Lung microvascular endothelial cell (primary cell): ENCODE measurements around the gene TAS1R1. TPM values are rescaled to one million over a fixed set of nuclear protein-coding genes. Genes with fewer than 3 reads are reported as not detected.
A peak's percentile ranks its signal among the peaks of the same experiment; 100 is the strongest.

Experiments used
- DNase-seq, 2 donors: peaks; one replicate each; pipeline versions ENCODE4 v3.0.0 to v3.0.0-alpha.2; 2010; ENCODE audit warnings: low read depth in 2 of 2
- total RNA-seq: library from RNA; depleted of rRNA; stranded (reverse); fragments of >200 nt; gene quantifications from 2 replicates; pipeline ENCODE4 v1.2.1, GENCODE V29; 2014

The TAS1R1 gene
- total RNA-seq, result not detected in 2 replicates

DNA sequence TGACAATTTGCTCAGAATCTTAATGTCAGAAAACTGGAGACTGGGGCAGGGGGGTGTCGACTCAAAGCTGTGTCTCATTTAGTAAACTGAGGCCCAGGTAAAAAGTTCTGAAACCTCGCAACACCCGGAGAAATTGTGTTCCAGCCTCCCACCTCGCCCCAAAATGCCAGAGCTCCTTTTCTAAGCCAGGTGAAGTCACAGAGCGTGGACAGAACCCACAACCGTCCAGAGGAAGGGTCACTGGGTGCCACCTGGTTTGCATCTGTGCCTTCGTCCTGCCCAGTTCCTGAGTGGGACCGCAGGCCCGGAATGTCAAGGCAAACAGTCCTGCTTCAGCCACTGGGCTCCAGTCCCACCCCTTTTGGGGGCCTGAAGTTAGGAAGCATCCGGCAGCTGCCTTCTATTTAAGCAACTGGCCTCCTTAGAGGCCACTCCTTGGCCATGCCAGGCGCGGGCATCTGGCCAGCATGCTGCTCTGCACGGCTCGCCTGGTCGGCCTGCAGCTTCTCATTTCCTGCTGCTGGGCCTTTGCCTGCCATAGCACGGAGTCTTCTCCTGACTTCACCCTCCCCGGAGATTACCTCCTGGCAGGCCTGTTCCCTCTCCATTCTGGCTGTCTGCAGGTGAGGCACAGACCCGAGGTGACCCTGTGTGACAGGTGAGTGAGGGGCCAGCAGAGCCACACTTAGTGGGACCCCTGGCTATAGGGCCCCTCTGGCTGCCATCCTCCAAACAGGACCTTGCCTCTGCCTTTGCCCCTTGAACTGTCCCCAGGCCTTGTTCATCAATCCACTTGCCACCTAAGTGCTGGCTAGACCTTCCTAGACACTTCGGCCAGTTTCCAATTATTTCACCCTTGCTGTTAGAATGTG is at the start of gene TAS1R1:
Gene TAS1R1, plus strand, starts transcription at position 401 of the 872 bp plus-strand sequence. Its CDS starts 67 bp downstream, at position 468.
- DNase-seq, result no peak

DNA sequence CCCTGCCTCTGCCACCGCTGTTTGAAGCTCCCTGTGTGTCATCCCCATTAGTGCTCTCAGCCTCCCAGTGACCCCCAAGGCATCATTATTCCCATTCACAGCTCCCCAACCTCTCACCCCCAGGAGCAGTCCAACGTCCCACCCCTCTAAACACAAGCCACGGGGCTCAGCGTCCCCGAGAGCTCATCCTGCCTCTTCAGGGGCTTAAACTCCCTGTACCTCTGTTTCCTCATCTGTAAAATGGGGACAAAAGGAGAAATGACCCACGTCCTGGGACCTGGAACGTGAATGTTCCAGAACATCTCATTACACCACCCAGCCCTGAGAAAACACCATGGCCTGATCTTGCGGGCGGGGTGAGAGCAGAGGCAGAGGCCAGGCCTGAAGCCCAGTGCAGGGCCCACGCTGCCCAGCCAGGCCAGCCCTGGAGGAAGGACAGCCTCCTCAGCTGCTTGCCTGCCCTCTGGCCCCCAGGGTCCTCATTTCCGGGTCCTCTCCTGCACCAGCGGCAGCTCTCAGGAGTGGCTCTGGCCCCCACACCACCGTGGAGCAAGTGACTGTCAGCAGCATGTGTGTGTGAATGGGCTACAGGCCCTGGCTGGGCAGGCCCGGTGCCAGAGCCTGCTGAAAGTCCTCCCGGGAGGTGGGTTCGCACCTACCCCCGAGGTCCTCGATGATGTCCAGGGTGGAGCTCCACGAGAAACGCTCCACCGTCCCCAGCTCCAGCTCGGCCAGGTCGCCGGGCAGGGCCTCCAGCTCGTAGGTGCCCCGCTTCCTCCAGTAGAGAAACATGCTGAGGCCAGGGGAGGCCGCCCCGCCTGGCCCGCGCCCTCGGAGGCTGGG is 49.5 kb upstream of the TAS1R1 start:
- no peak for DNase-seq

- DNase-seq, result no peak
Measured at GRCh38 chr1:6506210-6507036, 48.7 kb upstream of the TAS1R1 start.

DNA sequence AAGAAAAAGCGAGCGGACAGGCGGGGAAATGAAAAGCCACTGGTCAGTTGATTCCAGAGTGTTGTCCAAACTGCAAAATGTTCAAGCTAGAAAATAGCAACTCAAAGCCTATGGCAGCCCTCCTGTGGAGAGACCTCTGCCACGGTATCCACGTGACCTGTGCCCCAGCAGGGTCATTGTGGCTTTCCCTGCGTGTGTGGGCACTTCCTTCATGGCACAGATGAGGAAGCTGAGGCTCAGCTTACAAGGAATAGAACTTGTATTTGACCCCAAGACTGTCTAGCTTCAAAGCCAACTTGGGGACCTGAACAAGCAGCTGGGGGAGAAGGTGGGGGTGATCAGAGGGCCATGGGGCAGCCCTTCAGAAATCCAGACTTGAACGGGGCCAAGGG is 48.1 kb upstream of the TAS1R1 start:
- no peak for DNase-seq

DNA sequence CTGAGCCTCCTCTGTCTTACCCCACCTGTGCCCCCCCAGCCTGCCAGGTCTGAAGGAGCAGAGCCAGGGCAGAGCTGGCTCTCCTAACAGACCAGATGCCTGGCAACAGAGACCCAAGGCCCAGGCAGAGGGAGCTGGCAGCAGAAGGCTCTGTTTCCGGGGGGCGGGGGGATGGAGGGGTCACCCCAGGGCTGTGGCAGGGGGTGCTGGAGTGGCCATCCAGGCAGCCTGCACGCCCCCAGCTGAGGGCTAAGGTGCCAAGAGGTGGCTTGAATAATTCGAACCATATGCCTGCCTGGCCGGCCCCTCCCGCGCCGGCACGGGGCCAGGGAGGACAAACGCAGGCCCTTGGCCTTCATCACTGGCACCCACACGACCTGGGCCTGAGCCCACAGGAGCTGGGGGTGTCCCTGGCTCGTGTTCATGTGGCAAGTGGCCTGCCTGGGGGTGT is 47.6 kb upstream of the TAS1R1 start:
- DNase-seq, result no peak

DNA sequence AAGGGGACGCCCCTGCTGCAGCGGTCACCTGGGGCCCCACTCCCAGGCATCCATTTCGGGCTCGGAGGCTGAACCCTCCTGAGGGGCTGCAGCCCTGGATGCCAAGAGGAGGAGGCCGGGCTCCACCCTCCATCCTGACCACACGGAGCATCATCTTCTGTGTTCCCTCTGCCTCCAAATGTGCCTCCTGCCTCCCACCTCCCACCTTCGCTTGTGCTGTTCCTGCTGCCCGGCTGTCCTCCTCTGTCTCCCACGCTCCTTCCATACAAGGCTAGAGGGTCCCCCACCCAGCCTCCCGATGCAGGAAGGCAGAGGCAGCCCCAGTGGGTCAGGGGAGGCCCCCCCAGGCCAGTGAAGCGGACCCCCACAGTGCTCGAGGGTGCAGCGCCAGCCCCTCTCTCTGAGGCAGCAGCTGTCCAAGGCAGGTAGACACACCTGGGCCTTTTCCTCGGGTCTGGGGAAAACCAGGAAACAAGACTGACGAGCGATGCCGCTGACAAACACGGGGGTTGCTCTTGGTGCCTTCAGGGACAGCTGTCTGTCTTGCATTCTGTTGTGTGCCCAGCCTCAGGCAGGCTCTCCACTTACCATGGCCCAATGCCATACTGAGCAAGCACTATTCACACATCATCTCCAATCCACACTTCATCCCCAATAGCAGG is 46.8 kb upstream of the TAS1R1 start:
- no peak for DNase-seq

DNA sequence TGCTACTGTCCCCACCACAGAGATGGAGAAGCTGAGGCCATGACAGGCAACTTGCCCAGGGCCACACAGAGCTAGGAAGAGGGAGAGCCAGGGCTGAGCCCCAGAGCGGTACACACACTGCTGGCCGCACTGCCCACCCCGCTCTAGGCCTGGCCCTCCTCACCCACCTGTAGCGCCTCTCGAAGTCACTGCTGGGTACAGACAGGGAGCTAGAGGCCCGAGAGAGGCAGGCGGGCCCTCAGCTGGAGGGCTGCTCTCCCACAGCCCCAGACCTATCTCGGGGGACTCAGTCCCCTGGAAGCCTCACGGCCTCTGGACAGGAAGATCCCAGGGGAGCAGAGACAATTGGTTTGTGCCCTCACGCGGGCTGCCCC is 46.3 kb upstream of the TAS1R1 start:
- no peak for DNase-seq

DNA sequence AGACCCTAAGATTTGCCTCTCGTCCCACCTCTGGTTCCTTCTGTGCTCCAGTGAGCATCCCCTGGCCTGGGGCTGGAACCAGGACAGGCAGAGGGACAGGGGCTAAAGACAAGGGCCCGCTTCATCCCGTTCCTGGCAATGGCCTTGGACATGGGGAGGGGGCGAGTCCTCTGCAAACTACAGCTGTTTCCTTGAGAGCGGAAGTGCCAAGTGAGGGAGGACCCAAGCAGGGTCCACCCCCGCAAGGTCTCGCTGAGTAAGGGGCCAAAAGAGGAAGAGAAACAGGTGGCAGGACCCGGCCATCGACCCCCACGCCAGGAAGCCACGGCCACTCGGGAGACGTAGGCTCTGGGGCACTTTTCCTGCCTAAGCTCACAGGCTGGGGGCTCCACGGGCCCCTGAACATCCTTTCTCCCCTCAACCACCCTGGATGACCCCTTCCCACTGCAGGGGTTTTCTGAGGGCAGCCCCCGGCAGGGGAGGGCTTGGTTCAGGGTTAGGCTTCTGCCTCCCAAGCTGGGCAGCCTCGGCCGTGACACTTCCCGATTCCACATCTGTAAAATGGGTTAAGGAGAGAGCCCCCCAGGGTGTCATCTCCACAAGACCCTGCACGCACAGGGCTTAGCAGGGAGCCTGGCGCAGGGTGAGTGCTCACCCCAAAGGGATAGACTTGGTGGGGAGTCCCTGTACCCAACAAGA is 45.7 kb upstream of the TAS1R1 start:
- no peak for DNase-seq

GRCh38 chr1:6509919-6510291 is 45.2 kb upstream of the TAS1R1 start:
- no peak for DNase-seq

DNA sequence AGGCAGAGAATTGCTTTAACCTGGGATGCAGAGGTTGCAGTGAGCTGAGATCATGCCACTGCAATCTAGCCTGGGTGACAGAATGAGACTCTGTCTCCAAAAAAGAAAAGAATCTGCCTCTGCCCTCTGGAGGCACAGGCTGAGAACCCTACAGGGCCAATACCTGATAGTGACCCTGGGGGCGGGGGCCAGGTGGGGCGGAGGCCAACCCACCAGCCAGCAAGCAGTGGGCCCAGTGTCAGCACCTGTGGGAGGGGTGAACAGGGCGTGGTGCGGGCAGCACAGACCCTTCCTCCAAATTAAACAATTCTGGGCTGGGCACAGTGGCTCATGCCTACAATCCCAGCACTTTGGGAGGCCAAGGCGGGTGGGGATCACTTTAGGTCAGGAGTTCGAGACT is 44.6 kb upstream of the TAS1R1 start:
- no peak for DNase-seq

- no peak for DNase-seq
Measured at GRCh38 chr1:6511056-6511455, 44.1 kb upstream of the TAS1R1 start.

DNA sequence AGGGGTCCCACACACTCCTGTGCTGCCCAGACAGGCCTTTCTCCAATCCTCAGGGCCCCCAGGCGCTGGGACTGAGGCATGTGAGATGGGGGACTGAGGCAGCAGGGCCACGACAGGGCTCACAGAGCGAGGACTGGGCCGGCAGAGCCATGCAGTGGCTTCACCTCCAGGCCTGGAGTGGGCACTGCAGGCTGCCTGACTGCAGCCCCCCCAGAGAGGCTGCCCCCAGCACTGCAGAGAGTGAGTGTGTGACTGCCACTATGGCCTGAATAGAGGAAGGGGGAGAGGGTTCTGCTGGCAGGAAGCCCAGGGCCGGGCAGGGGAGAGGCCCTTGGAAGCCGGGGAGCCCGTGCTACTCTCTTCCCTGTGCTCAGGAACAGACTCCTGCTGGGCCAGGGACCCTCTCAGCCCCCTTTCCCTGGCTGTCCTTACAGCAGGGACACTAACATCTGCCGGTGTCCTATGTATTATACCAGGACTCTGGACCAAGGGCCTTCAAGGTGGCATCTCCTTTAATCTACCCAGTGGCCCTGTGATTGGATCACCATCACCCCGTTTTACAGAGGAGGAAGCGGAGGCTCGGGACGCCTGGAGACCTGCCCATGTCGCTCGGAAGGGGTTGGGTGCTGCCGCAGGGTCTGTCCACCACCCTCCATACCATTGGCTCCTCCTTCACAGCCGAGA is 43.4 kb upstream of the TAS1R1 start:
- no peak for DNase-seq

DNA sequence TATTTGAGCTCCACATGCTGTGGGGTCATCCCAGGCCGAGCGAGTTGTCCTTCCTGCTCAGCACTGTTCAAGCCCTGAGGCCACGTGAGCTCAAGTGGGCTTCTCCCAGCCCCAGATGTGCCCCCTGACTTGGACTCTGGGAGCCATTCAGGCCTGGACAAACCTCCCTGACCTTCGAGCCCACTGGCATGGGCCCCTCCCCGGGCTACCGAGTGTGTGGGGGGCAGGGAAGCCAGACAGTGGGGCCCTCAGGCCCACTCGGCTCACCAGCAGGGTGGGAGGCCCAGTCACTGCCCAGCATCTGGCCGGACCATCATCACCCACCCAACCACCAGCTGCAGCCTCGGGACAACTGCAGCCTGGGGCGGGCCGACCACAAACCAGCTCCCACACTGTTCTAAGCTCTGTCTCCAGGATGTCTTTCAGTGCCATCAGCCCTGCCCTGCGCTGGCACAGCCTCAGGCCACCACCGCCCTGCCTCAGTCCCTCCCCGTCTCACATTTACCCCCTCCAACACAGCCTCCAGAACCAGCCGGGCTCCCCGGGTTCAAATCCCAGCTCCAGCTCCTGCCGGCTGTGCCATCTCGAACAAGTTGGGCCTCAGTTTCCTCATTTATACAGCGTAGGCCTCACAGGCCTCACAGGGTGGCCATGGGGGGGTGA is 42.7 kb upstream of the TAS1R1 start:
- no peak for DNase-seq

DNA sequence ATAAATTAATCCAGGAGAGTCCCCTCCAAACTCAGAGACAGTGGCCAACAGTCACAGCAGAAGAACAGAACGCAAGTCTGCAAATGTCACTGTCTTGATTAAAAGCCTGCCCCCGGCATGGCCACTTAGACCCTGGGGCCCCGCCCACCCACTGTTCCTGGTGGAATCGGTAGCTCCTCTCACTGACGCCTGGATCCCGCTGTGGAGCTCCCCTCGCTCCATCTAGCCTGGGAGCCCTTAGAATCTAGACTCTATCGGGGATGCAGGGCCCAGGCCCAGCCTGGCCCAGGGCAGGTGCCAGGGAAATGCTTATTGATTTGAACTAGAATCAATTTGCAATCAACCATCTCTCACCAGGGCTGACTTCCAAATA is 42.2 kb upstream of the TAS1R1 start:
- DNase-seq, result no peak

- DNase-seq, result no peak
Measured at GRCh38 chr1:6513320-6513801, 41.7 kb upstream of the TAS1R1 start.

DNA sequence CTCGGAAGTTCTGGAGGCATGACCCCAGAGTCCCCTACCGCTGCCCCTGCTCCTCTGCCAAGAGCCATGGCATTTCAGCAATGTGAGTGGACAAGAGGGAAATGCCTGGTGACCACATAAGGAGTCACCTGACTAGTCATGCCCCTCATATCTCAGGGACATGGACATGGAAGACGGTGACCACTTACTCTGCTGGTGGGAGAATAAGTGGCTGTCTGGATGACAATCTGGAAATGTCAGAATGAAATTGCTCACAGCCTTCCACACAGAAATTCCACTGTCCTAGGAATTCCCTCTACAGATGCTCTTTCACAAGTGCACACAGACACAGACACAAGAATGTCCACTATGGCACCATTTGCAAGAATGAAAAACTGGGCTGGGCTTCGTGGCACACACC is 39.3 kb upstream of the TAS1R1 start:
- DNase-seq, result no peak

- DNase-seq, result peak in 1 of 2 donors; percentile 63
Measured at GRCh38 chr1:6517435-6517851, 37.7 kb upstream of the TAS1R1 start.

DNA sequence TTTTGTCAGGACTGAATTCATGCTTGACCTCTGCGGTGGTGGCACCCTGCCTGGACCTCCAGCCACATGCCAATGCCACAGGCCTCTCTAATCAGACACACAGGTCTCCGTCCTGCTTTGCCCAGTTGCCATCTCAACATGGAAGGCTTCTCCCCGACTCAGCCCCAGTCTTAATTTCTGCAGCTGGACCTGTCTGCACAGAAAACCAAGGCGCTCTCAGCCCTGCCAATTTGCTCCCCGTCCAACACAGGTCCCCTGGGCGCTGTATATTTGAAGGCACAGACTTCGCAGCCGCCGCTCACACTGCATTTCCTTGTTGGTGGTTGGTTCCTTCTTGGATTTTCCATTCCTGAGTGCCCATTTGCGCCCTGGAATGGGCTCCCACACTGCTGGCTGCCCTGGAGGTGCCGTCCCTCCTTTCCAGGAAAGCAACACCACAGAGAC is 35.6 kb upstream of the TAS1R1 start:
- no peak for DNase-seq
